ENCODE results near the gene LTBP3. TPM values are rescaled to one million over a fixed set of nuclear protein-coding genes. Genes with fewer than 3 reads are reported as not detected.

Gene LTBP3
- total RNA-seq, 1 experiment from 2014 or later = 248 TPM

DNA sequence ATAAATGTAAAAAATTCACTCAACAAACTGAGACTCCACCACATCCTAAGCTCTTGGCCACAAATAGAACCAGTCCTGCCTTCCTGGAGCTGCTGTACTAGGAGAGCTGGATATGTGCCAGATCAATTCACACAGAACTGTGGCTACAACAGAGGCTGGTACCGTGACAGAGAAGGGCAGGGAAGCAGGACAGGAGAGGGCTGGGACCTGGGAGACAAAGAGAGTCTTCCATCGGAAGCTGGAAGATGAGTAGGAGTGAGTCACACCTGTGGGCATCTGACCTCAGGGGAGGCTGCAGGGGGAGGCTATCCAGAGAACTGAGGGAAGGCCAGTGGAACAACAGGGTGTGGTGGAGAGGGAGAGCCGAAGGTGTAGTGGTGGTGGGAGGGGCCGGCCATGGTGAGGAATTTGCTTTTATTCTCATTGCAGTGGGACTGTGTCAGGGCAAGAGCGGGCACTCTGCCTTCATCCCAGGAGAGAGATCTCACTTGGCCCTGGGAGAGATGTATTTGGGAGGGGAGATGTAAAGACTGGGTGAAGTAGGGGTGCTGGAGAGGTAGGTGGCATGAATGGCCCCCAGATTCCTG is 1.9 kb upstream of the LTBP3 start (continued):
- TF ChIP-seq, protein P1, sequence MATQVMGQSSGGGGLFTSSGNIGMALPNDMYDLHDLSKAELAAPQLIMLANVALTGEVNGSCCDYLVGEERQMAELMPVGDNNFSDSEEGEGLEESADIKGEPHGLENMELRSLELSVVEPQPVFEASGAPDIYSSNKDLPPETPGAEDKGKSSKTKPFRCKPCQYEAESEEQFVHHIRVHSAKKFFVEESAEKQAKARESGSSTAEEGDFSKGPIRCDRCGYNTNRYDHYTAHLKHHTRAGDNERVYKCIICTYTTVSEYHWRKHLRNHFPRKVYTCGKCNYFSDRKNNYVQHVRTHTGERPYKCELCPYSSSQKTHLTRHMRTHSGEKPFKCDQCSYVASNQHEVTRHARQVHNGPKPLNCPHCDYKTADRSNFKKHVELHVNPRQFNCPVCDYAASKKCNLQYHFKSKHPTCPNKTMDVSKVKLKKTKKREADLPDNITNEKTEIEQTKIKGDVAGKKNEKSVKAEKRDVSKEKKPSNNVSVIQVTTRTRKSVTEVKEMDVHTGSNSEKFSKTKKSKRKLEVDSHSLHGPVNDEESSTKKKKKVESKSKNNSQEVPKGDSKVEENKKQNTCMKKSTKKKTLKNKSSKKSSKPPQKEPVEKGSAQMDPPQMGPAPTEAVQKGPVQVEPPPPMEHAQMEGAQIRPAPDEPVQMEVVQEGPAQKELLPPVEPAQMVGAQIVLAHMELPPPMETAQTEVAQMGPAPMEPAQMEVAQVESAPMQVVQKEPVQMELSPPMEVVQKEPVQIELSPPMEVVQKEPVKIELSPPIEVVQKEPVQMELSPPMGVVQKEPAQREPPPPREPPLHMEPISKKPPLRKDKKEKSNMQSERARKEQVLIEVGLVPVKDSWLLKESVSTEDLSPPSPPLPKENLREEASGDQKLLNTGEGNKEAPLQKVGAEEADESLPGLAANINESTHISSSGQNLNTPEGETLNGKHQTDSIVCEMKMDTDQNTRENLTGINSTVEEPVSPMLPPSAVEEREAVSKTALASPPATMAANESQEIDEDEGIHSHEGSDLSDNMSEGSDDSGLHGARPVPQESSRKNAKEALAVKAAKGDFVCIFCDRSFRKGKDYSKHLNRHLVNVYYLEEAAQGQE (IDR thresholded peaks at IDR 0.05; ENCODE audit: low read depth) = no peak
- TF ChIP-seq, protein P2, sequence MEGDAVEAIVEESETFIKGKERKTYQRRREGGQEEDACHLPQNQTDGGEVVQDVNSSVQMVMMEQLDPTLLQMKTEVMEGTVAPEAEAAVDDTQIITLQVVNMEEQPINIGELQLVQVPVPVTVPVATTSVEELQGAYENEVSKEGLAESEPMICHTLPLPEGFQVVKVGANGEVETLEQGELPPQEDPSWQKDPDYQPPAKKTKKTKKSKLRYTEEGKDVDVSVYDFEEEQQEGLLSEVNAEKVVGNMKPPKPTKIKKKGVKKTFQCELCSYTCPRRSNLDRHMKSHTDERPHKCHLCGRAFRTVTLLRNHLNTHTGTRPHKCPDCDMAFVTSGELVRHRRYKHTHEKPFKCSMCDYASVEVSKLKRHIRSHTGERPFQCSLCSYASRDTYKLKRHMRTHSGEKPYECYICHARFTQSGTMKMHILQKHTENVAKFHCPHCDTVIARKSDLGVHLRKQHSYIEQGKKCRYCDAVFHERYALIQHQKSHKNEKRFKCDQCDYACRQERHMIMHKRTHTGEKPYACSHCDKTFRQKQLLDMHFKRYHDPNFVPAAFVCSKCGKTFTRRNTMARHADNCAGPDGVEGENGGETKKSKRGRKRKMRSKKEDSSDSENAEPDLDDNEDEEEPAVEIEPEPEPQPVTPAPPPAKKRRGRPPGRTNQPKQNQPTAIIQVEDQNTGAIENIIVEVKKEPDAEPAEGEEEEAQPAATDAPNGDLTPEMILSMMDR (IDR thresholded peaks at IDR 0.05 in 2 of 3, conservative IDR thresholded peaks at IDR 0.05 in 1 of 3; ENCODE audit: borderline replicate concordance in 1 of 3, insufficient read depth in 1 of 3, low read depth in 2 of 3, low read length in 2 of 3) = no peak
- TF ChIP-seq, protein P3, sequence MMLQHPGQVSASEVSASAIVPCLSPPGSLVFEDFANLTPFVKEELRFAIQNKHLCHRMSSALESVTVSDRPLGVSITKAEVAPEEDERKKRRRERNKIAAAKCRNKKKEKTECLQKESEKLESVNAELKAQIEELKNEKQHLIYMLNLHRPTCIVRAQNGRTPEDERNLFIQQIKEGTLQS (IDR thresholded peaks at IDR 0.05) = no peak
- TF ChIP-seq RAD21 (IDR thresholded peaks at IDR 0.05; ENCODE audit: low read depth) = no peak
- no peak for TF ChIP-seq POLR2A (IDR thresholded peaks at IDR 0.05; ENCODE audit: borderline replicate concordance, extremely low read depth, insufficient read depth, insufficient read length)
- no peak for TF ChIP-seq EZH2phosphoT487 (IDR thresholded peaks at IDR 0.05; ENCODE audit: borderline replicate concordance)
- no peak for TF ChIP-seq JUND (IDR thresholded peaks at IDR 0.05)
- peak; percentile 61; the same call in 1 of the 2 replicates for TF ChIP-seq POLR2AphosphoS5 (IDR thresholded peaks at IDR 0.05; ENCODE audit: low read depth, low read length)
- peak; percentile 42 for TF ChIP-seq TCF7L2 (IDR thresholded peaks at IDR 0.05; ENCODE audit: borderline replicate concordance, extremely low read depth, insufficient read depth, insufficient read length)
- no peak for TF ChIP-seq SIN3A (IDR thresholded peaks at IDR 0.05; ENCODE audit: low read depth)
- no peak for TF ChIP-seq SRF (IDR thresholded peaks at IDR 0.05; ENCODE audit: low read depth)

All from HCT116 (cell line).